GM23338 (cell line): Measurements from ENCODE around the gene ANXA3. TPM values are rescaled to one million over a fixed set of nuclear protein-coding genes. Genes with fewer than 3 reads are reported as not detected.

Experiments used
- ATAC-seq: fragments of 200-7000 bp; cut with Tn5 transposase; 3 replicates; pipeline ENCODE4 v1.9.1; 2020
- DNase-seq: peaks from one replicate; pipeline ENCODE4 v3.0.0-alpha.2; 2015; ENCODE audit warnings: low spot score
- H2AFZ ChIP-seq: fragments of 200-600 bp; sonication (generic); 2 replicates; pipeline ENCODE4 v1.8.0; 2016; ENCODE audit warnings: antibody characterized with exemption, mild to moderate bottlenecking, moderate library complexity
- H3F3A ChIP-seq: fragments of 200-600 bp; sonication (generic); replicated peaks from 2 replicates; pipeline ENCODE4 v1.8.0; 2017; ENCODE audit warnings: antibody characterized with exemption, mixed run types, low read depth
- H3K27ac ChIP-seq: fragments of 200-600 bp; sonication (generic); 2 replicates; pipeline ENCODE4 v1.6.1; 2016; ENCODE audit warnings: low read depth
- H3K27me3 ChIP-seq: fragments of 200-600 bp; sonication (generic); 2 replicates; pipeline ENCODE4 v1.8.0; 2016; ENCODE audit warnings: mild to moderate bottlenecking, mixed run types, moderate library complexity; ENCODE audit not compliant: insufficient read depth
- H3K36me3 ChIP-seq: fragments of 200-600 bp; sonication (generic); 2 replicates; pipeline ENCODE4 v1.8.0; 2016; ENCODE audit warnings: mild to moderate bottlenecking; ENCODE audit not compliant: insufficient read depth
- H3K4me1 ChIP-seq: fragments of 200-600 bp; sonication (generic); 2 replicates; pipeline ENCODE4 v1.8.0; 2016; ENCODE audit warnings: mild to moderate bottlenecking, moderate library complexity; ENCODE audit not compliant: insufficient read depth
- H3K4me2 ChIP-seq: fragments of 200-600 bp; sonication (generic); 2 replicates; pipeline ENCODE4 v1.7.1; 2017; ENCODE audit warnings: mixed run types
- H3K4me3 ChIP-seq: fragments of 200-600 bp; sonication (generic); 2 replicates; pipeline ENCODE4 v1.6.1; 2016; ENCODE audit warnings: mixed run types
- H3K79me2 ChIP-seq: fragments of 200-600 bp; sonication (generic); replicated peaks from 2 replicates; pipeline ENCODE4 v1.8.0; 2017; ENCODE audit warnings: mild to moderate bottlenecking; ENCODE audit not compliant: insufficient read depth
- H3K9me2 ChIP-seq: fragments of 200-600 bp; sonication (generic); 2 replicates; pipeline ENCODE4 v1.8.0; 2017; ENCODE audit not compliant: insufficient read depth
- H4K20me1 ChIP-seq: fragments of 200-600 bp; sonication (generic); replicated peaks from 2 replicates; pipeline ENCODE4 v1.8.0; 2017; ENCODE audit warnings: mild to moderate bottlenecking; ENCODE audit not compliant: insufficient read depth
- H3K27ac Mint-ChIP-seq: 2 replicates; pipeline ENCODE4 v1.8.0; 2020; ENCODE audit warnings: inconsistent platforms, mild to moderate bottlenecking, moderate library complexity, mixed read lengths
- H3K27me3 Mint-ChIP-seq: 3 replicates; pipeline ENCODE4 v1.8.0; 2022; ENCODE audit warnings: low read depth, mild to moderate bottlenecking, moderate library complexity, mixed read lengths, inconsistent platforms; ENCODE audit not compliant: insufficient read depth, poor library complexity
- H3K36me3 Mint-ChIP-seq: 3 replicates; pipeline ENCODE4 v1.8.0; 2021; ENCODE audit warnings: low read depth, mild to moderate bottlenecking, inconsistent platforms, moderate library complexity, mixed read lengths
- H3K4me1 Mint-ChIP-seq: 3 replicates; pipeline ENCODE4 v1.8.0; 2020; ENCODE audit warnings: mild to moderate bottlenecking, inconsistent platforms, mixed read lengths
- H3K4me3 Mint-ChIP-seq: 3 replicates; pipeline ENCODE4 v1.8.0; 2021; ENCODE audit warnings: moderate library complexity, mild to moderate bottlenecking, inconsistent platforms, mixed read lengths
- H3K9me3 Mint-ChIP-seq: 3 replicates; pipeline ENCODE4 v1.8.0; 2020; ENCODE audit warnings: moderate library complexity, mild to moderate bottlenecking, inconsistent platforms, mixed read lengths
- CREB1 ChIP-seq: fragments of 250-450 bp; sonication (Bioruptor Pico); IDR thresholded peaks from 2 replicates; pipeline ENCODE4 v1.5.0; 2020; ENCODE audit warnings: low read depth, mild to moderate bottlenecking, moderate library complexity
- EZH2 ChIP-seq: fragments of 200-600 bp; sonication (generic); IDR thresholded peaks from one replicate; pipeline ENCODE4 v1.8.0; 2017; ENCODE audit warnings: antibody characterized with exemption, mild to moderate bottlenecking, low read depth; ENCODE audit not compliant: unreplicated experiment
- EZH2phosphoT487 ChIP-seq: fragments of 200-600 bp; sonication (generic); IDR thresholded peaks from one replicate; pipeline ENCODE4 v1.8.1; 2018; ENCODE audit warnings: antibody characterized with exemption; ENCODE audit not compliant: unreplicated experiment
- JUNB ChIP-seq: IDR thresholded peaks from one replicate; pipeline ENCODE4 v1.6.1; 2016; ENCODE audit warnings: antibody characterized with exemption; ENCODE audit not compliant: unreplicated experiment
- NANOG ChIP-seq: IDR thresholded peaks from 2 replicates; pipeline ENCODE4 v1.6.1; 2016; ENCODE audit warnings: antibody characterized with exemption, borderline replicate concordance
- POLR2AphosphoS5 ChIP-seq: IDR thresholded peaks from 2 replicates; pipeline ENCODE4 v1.6.1; 2016; ENCODE audit warnings: antibody characterized with exemption, low read depth
- STAT1 ChIP-seq: IDR thresholded peaks from one replicate; pipeline ENCODE4 v1.6.1; 2016; ENCODE audit warnings: antibody characterized with exemption; ENCODE audit not compliant: unreplicated experiment
- ZNF114 ChIP-seq: fragments of 250-450 bp; sonication (Bioruptor Pico); IDR thresholded peaks from 2 replicates; pipeline ENCODE4 v1.5.0; 2020; ENCODE audit warnings: mild to moderate bottlenecking, moderate library complexity
- ZNF331 ChIP-seq: fragments of 250-450 bp; sonication (Bioruptor Pico); IDR thresholded peaks from 2 replicates; pipeline ENCODE4 v1.5.0; 2020; ENCODE audit warnings: low read depth, mild to moderate bottlenecking, moderate library complexity
- polyA plus RNA-seq: library from polyadenylated mRNA; unstranded; fragments of >200 nt; fragmentation: Nextera tagmentation; extraction: Ambion mirVana; gene quantifications from 2 replicates; pipeline ENCODE4 v1.2.1, GENCODE V29; 2016
- total RNA-seq: library from RNA; depleted of rRNA; stranded (reverse); fragments of >200 nt; shearing (Covaris generic); gene quantifications from 2 replicates; pipeline ENCODE4 v1.2.3, GENCODE V29; 2014
- TF ChIP-seq, protein P1 (sequence below), 2 experiments: fragments of 200-600 bp in 1 of 2; sonication (generic) in 1 of 2; conservative IDR thresholded peaks; 2 replicates each; pipeline versions ENCODE4 v1.5.1 to v1.6.1; 2016 to 2017; ENCODE audit warnings: antibody characterized with exemption in 2 of 2, low read depth in 2 of 2, mild to moderate bottlenecking in 2 of 2, moderate library complexity in 1 of 2
- TF ChIP-seq, protein P2 (sequence below): IDR thresholded peaks from one replicate; pipeline ENCODE4 v1.6.1; 2018; ENCODE audit warnings: antibody characterized with exemption; ENCODE audit not compliant: unreplicated experiment
- TF ChIP-seq, protein P3 (sequence below): IDR thresholded peaks from 2 replicates; pipeline ENCODE4 v1.6.1; 2016; ENCODE audit warnings: antibody characterized with exemption

ANXA3 gene
- total and polyA plus RNA-seq, 2 experiments from 2014 or later, result 20.3 to 31.5 TPM

DNA sequence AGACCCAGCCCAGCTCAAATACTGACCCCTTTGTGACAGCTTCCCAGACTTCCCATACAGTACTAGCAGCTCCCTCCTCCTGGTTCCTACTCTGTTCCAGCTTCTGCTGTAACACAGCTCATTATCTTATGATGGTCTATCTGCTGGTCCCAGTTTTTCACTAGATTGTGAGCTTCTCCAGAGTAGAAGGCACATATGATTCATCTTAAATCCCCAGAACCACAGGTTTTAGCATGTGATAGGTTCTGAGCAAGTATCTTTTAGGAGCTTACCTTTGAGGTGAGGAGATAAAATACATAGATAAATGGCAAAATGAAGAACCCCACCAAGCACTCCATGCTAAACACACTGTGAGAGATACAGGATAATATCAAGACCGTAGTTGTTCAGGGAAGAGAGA lies 27.6 kb upstream of the ANXA3 start:
- H3K27me3 Mint-ChIP-seq, result peaks cover 2% of the 10 kb centered on the region
- H3K4me1 Mint-ChIP-seq, result no peaks in the 10 kb centered on the region
- Histone ChIP-seq H3K79me2 (no peaks in the 10 kb centered on the region), H3K36me3 (peaks cover 19% of the 10 kb centered on the region), H3F3A (no peaks in the 10 kb centered on the region; the same call in 1 of the 2 replicates), H3K4me3 (no peak overlapping the region), H3K4me1 (no peaks in the 10 kb centered on the region), H3K27ac (no peak overlapping the region), H3K27me3 (no peaks in the 10 kb centered on the region), H3K4me2 (no peak overlapping the region), H4K20me1 (no peaks in the 10 kb centered on the region; the same call in 1 of the 2 replicates), H2AFZ (no peak overlapping the region), H3K9me2 (no peaks in the 10 kb centered on the region)
- no peak overlapping the region for H3K4me3 Mint-ChIP-seq
- DNase-seq (no peak), ATAC-seq (no peak)
- H3K36me3 Mint-ChIP-seq, result peaks cover 16% of the 10 kb centered on the region; the same call in 2 of the 3 replicates
- TF ChIP-seq ZNF331 (CRISPR knock-in tag) (no peak), JUNB (no peak), EZH2phosphoT487 (no peak), CREB1 (CRISPR knock-in tag) (no peak), EZH2 (no peak), NANOG (no peak), POLR2AphosphoS5 (no peak), ZNF114 (CRISPR knock-in tag) (no peak)
- TF ChIP-seq, protein P1, sequence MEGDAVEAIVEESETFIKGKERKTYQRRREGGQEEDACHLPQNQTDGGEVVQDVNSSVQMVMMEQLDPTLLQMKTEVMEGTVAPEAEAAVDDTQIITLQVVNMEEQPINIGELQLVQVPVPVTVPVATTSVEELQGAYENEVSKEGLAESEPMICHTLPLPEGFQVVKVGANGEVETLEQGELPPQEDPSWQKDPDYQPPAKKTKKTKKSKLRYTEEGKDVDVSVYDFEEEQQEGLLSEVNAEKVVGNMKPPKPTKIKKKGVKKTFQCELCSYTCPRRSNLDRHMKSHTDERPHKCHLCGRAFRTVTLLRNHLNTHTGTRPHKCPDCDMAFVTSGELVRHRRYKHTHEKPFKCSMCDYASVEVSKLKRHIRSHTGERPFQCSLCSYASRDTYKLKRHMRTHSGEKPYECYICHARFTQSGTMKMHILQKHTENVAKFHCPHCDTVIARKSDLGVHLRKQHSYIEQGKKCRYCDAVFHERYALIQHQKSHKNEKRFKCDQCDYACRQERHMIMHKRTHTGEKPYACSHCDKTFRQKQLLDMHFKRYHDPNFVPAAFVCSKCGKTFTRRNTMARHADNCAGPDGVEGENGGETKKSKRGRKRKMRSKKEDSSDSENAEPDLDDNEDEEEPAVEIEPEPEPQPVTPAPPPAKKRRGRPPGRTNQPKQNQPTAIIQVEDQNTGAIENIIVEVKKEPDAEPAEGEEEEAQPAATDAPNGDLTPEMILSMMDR (conservative IDR thresholded peaks at IDR 0.05; ENCODE audit: low read depth in 2 of 2), result no peak
- no peaks in the 10 kb centered on the region for H3K9me3 Mint-ChIP-seq
- H3K27ac Mint-ChIP-seq, result no peak overlapping the region

DNA sequence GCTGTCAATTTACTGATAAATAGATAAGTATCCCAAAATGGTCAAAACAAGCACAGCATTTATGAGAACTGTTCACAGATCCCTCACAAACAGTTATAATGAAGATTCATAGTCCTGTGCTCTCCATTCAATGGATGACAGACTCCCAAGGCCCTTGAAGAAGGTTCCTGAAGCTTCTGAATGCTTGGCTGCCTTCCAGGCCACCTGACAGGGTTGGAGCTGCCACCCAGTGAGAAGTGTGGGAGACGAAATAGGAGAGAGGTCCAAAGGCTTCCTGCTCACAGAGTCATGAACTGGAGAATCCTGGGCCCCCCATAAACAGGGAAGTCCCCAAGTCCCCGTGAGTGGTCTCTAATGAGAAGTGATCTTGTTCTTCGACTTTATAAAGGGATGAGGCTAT lies 26.0 kb upstream of the ANXA3 start:
- peaks cover 19% of the 10 kb centered on the region for H3K36me3 ChIP-seq
- H4K20me1 ChIP-seq, result no peaks in the 10 kb centered on the region; the same call in 1 of the 2 replicates
- no peaks in the 10 kb centered on the region for H3K79me2 ChIP-seq
- H3K4me3 ChIP-seq, result no peak overlapping the region
- H3K4me3 Mint-ChIP-seq, result no peak overlapping the region
- no peak overlapping the region for H3K4me2 ChIP-seq
- no peak overlapping the region for H3K27ac ChIP-seq
- no peak for ATAC-seq
- no peaks in the 10 kb centered on the region for H3K9me2 ChIP-seq
- no peak for DNase-seq
- H2AFZ ChIP-seq, result no peak overlapping the region
- H3K27me3 ChIP-seq, result no peaks in the 10 kb centered on the region
- H3K36me3 Mint-ChIP-seq, result peaks cover 20% of the 10 kb centered on the region; the same call in 2 of the 3 replicates
- H3K4me1 ChIP-seq, result no peaks in the 10 kb centered on the region
- no peaks in the 10 kb centered on the region for H3K9me3 Mint-ChIP-seq
- no peaks in the 10 kb centered on the region for H3K27me3 Mint-ChIP-seq
- H3F3A ChIP-seq, result no peaks in the 10 kb centered on the region; the same call in 1 of the 2 replicates
- no peaks in the 10 kb centered on the region for H3K4me1 Mint-ChIP-seq
- H3K27ac Mint-ChIP-seq, result no peak overlapping the region
- no peak for TF ChIP-seq JUNB
- no peak for TF ChIP-seq NANOG
- no peak for TF ChIP-seq EZH2
- no peak for TF ChIP-seq POLR2AphosphoS5
- TF ChIP-seq ZNF114 (CRISPR knock-in tag), result no peak
- TF ChIP-seq CREB1 (CRISPR knock-in tag), result no peak
- TF ChIP-seq, protein P2, sequence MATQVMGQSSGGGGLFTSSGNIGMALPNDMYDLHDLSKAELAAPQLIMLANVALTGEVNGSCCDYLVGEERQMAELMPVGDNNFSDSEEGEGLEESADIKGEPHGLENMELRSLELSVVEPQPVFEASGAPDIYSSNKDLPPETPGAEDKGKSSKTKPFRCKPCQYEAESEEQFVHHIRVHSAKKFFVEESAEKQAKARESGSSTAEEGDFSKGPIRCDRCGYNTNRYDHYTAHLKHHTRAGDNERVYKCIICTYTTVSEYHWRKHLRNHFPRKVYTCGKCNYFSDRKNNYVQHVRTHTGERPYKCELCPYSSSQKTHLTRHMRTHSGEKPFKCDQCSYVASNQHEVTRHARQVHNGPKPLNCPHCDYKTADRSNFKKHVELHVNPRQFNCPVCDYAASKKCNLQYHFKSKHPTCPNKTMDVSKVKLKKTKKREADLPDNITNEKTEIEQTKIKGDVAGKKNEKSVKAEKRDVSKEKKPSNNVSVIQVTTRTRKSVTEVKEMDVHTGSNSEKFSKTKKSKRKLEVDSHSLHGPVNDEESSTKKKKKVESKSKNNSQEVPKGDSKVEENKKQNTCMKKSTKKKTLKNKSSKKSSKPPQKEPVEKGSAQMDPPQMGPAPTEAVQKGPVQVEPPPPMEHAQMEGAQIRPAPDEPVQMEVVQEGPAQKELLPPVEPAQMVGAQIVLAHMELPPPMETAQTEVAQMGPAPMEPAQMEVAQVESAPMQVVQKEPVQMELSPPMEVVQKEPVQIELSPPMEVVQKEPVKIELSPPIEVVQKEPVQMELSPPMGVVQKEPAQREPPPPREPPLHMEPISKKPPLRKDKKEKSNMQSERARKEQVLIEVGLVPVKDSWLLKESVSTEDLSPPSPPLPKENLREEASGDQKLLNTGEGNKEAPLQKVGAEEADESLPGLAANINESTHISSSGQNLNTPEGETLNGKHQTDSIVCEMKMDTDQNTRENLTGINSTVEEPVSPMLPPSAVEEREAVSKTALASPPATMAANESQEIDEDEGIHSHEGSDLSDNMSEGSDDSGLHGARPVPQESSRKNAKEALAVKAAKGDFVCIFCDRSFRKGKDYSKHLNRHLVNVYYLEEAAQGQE, result no peak
- no peak for TF ChIP-seq STAT1
- TF ChIP-seq, protein P3, sequence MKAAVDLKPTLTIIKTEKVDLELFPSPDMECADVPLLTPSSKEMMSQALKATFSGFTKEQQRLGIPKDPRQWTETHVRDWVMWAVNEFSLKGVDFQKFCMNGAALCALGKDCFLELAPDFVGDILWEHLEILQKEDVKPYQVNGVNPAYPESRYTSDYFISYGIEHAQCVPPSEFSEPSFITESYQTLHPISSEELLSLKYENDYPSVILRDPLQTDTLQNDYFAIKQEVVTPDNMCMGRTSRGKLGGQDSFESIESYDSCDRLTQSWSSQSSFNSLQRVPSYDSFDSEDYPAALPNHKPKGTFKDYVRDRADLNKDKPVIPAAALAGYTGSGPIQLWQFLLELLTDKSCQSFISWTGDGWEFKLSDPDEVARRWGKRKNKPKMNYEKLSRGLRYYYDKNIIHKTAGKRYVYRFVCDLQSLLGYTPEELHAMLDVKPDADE, result no peak
- TF ChIP-seq ZNF331 (CRISPR knock-in tag), result no peak
